ENCODE data around the gene FBXW5.

FBXW5 gene

GRCh38 chr9:136903041-136903554 lies 41.4 kb downstream of the FBXW5 start:
- DNase-seq: peak; percentile 93

GRCh38 chr9:136902259-136902821 lies 42.2 kb downstream of the FBXW5 start:
- no peak for DNase-seq

- DNase-seq: no peak
Observed at GRCh38 chr9:136901516-136902258, 42.9 kb downstream of the FBXW5 start.

GRCh38 chr9:136900988-136901515 lies 43.5 kb downstream of the FBXW5 start:
- no peak for DNase-seq

- no peak for DNase-seq
Observed at GRCh38 chr9:136900556-136900955, 44.0 kb downstream of the FBXW5 start.

- peak; percentile 26 for DNase-seq
Observed at GRCh38 chr9:136899196-136899595, 45.3 kb downstream of the FBXW5 start.

GRCh38 chr9:136898483-136899100 lies 45.9 kb downstream of the FBXW5 start:
- DNase-seq: no peak

GRCh38 chr9:136896027-136896426 lies 48.5 kb downstream of the FBXW5 start:
- no peak for DNase-seq

- no peak for DNase-seq
Observed at GRCh38 chr9:136890661-136891060, 53.9 kb downstream of the FBXW5 start.
